Measurements from ENCODE around the gene DOCK1.

DNA sequence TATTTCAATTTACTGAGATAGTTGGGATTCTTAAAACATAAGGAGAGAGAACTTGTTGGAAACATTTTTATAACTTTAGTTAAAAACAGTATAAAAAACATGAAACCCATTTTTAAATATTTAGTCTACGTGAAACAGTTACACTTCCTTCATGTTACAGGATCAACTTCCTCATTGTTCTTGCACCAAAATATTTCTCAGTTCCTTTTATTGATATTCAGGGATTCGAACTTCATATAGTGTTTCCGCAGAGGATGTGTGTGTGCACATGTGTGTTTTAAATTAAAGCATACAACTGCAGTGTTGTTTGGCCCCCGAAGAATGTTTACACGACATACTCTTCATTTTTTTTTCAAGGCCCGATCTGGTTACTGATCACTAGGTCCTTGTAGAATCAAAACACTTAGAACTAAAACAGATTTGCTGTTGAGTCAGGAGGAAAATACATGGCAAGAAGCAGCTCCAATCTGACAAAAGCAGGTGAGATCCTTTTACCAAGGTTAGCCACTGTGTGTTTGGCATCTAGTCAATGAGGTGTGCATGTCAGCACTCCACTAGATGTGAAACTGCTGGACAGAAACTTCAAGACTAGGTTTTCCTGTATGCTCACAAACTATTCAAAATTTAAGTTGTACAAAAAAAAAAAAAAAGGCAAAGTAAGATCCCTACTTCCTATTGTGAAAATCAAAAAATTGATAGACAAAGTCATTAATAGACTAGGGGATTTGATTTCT, 230.8 kb downstream of the DOCK1 start:
- no peak for TF ChIP-seq CTCF (IDR thresholded peaks at IDR 0.05)
- TF ChIP-seq POLR2A (IDR thresholded peaks at IDR 0.05), result no peak
